Activated CD8-positive, alpha-beta T cell treated with anti-CD3 and anti-CD28 coated beads, Interleukin-2, amount 10 ng/mL, durations not matched to agents 7 days and 5 days (primary cell): Measurements from ENCODE around the gene OR51A7. TPM values are rescaled to one million over a fixed set of nuclear protein-coding genes. Genes with fewer than 3 reads are reported as not detected.
"Not testable (repeated sequence)": the region's sequence is repeated elsewhere in the genome, so short reads cannot be mapped to it uniquely, and the experiment has no call there.

Source experiments
- ATAC-seq: fragments of 150-1000 bp; cut with Tn5 transposase; one replicate; pipeline ENCODE4 v1.10.0; 2021; ENCODE audit warnings: moderate library complexity
- CTCF ChIA-PET: fragments of 350-600 bp; sonication (Branson Sonifier 250); formaldehyde crosslinking; loops from one replicate; lab custom pipeline; 2021; ENCODE audit warnings: antibody characterized with exemption; lab: Charles Lee
- POLR2A ChIA-PET: fragments of 350-600 bp; sonication (Branson Sonifier 250); formaldehyde crosslinking; loops from one replicate; lab custom pipeline; 2021; ENCODE audit warnings: antibody characterized with exemption; lab: Charles Lee
- DNase-seq: peaks from one replicate; pipeline ENCODE4 v3.0.0-alpha.2; 2020
- H3K27ac Mint-ChIP-seq: one replicate; pipeline ENCODE4 v1.8.0; 2021; ENCODE audit warnings: mild to moderate bottlenecking, mixed read lengths
- H3K27me3 Mint-ChIP-seq: one replicate; pipeline ENCODE4 v1.8.0; 2021; ENCODE audit warnings: low read depth, mixed read lengths
- H3K36me3 Mint-ChIP-seq: one replicate; pipeline ENCODE4 v1.8.0; 2021; ENCODE audit warnings: low read depth, mixed read lengths
- H3K4me1 Mint-ChIP-seq: one replicate; pipeline ENCODE4 v1.8.0; 2021; ENCODE audit warnings: low read depth, mixed read lengths
- H3K4me3 Mint-ChIP-seq: one replicate; pipeline ENCODE4 v1.8.0; 2021; ENCODE audit warnings: mild to moderate bottlenecking, mixed read lengths
- H3K9me3 Mint-ChIP-seq: one replicate; pipeline ENCODE4 v1.8.0; 2022; ENCODE audit warnings: mixed read lengths; ENCODE audit not compliant: insufficient read depth
- total RNA-seq, 2 experiments: library from RNA; stranded (reverse); gene quantifications; one replicate each; pipeline ENCODE4 v1.2.3, GENCODE V29; 2021

OR51A7 gene, protein sequence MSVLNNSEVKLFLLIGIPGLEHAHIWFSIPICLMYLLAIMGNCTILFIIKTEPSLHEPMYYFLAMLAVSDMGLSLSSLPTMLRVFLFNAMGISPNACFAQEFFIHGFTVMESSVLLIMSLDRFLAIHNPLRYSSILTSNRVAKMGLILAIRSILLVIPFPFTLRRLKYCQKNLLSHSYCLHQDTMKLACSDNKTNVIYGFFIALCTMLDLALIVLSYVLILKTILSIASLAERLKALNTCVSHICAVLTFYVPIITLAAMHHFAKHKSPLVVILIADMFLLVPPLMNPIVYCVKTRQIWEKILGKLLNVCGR
- not detected for total RNA-seq

DNA sequence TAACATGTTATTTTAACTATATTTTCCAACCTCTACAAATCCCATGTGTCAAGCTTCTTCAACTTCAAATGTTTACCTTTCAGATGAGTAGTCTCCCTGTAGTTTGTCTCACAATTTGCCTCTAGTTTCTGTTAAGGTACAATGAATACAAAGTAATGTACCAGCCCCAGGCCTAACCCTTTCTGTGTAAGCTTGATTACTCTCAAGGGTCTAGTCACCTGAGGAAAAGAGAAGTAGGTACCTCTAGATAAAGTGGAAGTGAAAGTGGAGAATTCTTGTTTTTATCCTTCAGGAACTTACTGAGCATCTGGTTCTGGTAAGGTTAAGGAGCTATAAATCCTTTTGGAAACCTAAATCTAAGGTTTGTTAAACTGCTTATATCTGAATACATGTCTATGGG, at the start of gene OR51A7:
Gene OR51A7, plus strand, starts transcription at position 300 of the 400 bp plus-strand sequence. CDS start 3,587 bp downstream, outside the sequence.
- Mint-ChIP-seq H3K27me3 (no peaks in the 10 kb centered on the region), H3K36me3 (no peaks in the 10 kb centered on the region), H3K27ac (no peak within 1 kb of the TSS), H3K4me3 (no peak within 1 kb of the TSS), H3K9me3 (no peaks in the 10 kb centered on the region), H3K4me1 (no peaks in the 10 kb centered on the region)
- no peak for DNase-seq
- CTCF ChIA-PET = no interaction called here
- POLR2A ChIA-PET = no interaction called here
- no peak for ATAC-seq

DNA sequence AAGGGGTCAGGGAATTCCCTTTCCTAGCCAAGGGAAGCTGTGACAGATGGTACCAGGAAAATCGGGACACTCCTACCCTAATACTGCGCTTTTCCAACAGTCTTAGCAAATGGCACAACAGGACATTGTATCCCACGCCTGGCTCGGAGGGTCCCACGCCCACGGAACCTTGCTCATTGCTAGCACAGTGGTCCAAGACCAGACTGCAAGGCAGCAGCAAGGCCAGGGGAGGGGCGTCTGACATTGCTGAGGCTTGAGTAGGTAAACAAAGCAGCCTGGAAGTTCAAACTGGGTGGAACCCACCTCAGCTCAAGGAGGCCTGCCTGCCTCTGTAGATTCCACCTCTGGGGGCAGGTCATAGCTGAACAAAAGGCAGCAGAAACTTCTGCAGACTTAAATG, 49.3 kb upstream of the OR51A7 start:
- H3K36me3 Mint-ChIP-seq, ATAC-seq, H3K27ac Mint-ChIP-seq, CTCF ChIA-PET, H3K27me3 Mint-ChIP-seq, DNase-seq, H3K4me3 Mint-ChIP-seq, POLR2A ChIA-PET, H3K9me3 Mint-ChIP-seq, H3K4me1 Mint-ChIP-seq: not testable (repeated sequence)

DNA sequence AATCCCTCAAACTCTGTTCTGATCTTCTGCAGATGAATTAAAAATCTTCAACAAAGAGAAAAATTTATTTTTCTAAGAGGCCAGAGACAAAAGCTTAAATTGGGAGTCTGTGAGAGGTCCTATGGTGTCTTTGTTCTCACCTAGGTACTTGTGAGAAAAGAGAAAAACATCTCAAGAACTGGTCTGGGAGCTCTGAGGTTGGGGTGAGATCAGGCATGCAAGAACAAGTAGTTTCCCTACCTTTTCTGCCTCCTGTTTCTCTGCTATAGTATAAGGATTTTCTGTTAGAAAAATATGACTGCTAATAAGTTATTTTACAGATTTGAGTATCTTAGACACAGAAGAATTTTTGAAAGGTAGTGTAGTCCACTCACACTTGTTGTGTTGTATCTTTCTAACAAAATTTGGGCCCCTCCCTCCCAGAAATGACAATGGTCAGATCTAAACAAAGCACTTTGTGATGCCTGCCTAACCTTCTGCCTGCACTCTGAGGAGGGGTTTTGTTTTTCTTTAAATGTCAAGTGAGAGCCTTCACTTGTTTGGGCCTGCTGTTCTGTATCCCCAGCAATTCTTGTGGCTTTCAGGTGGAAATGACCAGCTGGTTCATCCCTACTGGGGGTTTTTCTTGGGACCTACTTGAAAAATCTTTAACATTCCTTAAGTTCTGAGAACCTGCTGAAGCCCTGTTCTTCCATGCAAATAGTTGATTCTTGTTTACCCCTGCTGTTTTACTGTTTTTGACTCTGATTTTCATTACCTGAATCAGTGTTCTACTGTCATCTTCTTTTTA, 40.9 kb upstream of the OR51A7 start:
- no peaks in the 10 kb centered on the region for H3K4me1 Mint-ChIP-seq
- ChIA-PET CTCF (no interaction called here), POLR2A (no interaction called here)
- no peak for ATAC-seq
- H3K36me3 Mint-ChIP-seq = no peaks in the 10 kb centered on the region
- H3K27me3 Mint-ChIP-seq = no peaks in the 10 kb centered on the region
- no peaks in the 10 kb centered on the region for H3K9me3 Mint-ChIP-seq
- no peak overlapping the region for H3K4me3 Mint-ChIP-seq
- DNase-seq = no peak
- no peak overlapping the region for H3K27ac Mint-ChIP-seq

DNA sequence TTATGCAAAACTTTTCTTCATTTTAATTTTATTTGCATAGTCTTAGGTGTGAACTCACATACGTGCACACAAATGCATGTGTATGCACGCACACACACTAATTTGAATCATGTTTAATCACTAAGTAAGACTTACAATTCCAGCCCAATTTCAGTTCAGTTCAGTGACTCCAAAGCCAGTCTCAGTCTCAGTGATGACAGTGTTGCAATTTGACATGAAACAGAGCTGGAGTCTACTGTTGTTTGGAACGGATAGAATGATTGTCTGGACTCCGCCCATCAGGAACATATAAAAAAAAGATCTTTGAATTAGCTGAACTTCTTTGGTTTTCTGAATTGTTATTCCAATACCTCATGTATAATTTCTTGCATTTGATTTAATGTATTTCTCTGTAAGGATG, 39.7 kb upstream of the OR51A7 start:
- ATAC-seq = no peak
- H3K36me3 Mint-ChIP-seq = no peaks in the 10 kb centered on the region
- ChIA-PET CTCF (no interaction called here), POLR2A (no interaction called here)
- DNase-seq = no peak
- H3K27ac Mint-ChIP-seq = no peak overlapping the region
- no peak overlapping the region for H3K4me3 Mint-ChIP-seq
- H3K9me3 Mint-ChIP-seq = no peaks in the 10 kb centered on the region
- H3K4me1 Mint-ChIP-seq = no peaks in the 10 kb centered on the region
- no peaks in the 10 kb centered on the region for H3K27me3 Mint-ChIP-seq

DNA sequence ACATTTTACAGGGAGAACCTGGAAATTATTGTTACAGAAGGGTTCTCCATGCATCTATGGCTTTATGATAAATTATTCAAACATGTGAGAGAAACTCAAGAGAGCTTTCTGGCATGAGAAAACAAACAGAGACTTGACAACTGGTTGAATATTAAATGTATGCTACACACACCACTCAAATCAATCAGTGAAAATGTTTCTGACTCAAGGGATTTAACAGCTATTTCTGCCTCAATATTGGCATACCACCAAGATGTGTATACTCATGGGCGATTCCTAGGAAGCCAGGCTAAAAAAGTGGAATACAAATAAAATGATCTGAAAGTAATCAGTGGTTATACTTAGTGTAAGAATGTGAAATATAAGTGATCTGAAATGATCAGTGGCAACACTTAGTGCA, 37.7 kb upstream of the OR51A7 start:
- Mint-ChIP-seq H3K4me3 (no peak overlapping the region), H3K36me3 (no peaks in the 10 kb centered on the region), H3K9me3 (no peaks in the 10 kb centered on the region), H3K27ac (no peak overlapping the region), H3K27me3 (no peaks in the 10 kb centered on the region), H3K4me1 (no peaks in the 10 kb centered on the region)
- CTCF ChIA-PET = no interaction called here
- POLR2A ChIA-PET = no interaction called here
- ATAC-seq (no peak), DNase-seq (no peak)

DNA sequence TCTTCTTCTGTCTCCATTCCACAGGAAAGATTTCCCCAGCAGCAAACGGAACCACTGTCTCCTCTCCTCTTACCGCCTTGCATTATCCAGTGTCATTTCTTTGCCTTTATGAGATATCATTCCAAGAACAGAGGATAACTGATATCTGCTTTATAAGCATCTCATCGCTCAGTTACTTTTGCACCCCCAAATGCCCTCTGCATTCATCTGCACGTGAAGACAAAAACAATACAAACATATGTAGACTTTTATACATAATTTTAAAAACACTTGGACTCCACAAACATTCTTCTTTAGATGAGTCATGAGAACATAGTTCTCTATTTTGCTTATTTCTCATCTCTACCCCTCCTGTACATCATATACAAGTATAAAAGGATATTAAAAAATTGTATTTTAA, 22.4 kb upstream of the OR51A7 start:
- ATAC-seq (no peak), DNase-seq (no peak)
- Mint-ChIP-seq H3K4me3 (no peak overlapping the region), H3K27me3 (no peaks in the 10 kb centered on the region), H3K9me3 (no peaks in the 10 kb centered on the region), H3K4me1 (no peaks in the 10 kb centered on the region), H3K27ac (no peak overlapping the region), H3K36me3 (no peaks in the 10 kb centered on the region)
- ChIA-PET POLR2A (no interaction called here), CTCF (no interaction called here)

DNA sequence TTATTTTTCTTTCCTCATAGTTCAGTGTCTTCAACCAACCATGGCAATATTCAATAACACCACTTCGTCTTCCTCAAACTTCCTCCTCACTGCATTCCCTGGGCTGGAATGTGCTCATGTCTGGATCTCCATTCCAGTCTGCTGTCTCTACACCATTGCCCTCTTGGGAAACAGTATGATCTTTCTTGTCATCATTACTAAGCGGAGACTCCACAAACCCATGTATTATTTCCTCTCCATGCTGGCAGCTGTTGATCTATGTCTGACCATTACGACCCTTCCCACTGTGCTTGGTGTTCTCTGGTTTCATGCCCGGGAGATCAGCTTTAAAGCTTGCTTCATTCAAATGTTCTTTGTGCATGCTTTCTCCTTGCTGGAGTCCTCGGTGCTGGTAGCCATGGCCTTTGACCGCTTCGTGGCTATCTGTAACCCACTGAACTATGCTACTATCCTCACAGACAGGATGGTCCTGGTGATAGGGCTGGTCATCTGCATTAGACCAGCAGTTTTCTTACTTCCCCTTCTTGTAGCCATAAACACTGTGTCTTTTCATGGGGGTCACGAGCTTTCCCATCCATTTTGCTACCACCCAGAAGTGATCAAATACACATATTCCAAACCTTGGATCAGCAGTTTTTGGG, 21.6 kb upstream of the OR51A7 start, which contains the start of gene OR51T1:
Gene OR51T1, plus strand, starts transcription at position 41 of the 641 bp plus-strand sequence. Its CDS starts 0 bp downstream, at position 41.
- Mint-ChIP-seq H3K36me3 (no peaks in the 10 kb centered on the region), H3K4me3 (no peak within 1 kb of the TSS), H3K27ac (no peak within 1 kb of the TSS), H3K27me3 (no peaks in the 10 kb centered on the region), H3K4me1 (no peaks in the 10 kb centered on the region), H3K9me3 (no peaks in the 10 kb centered on the region)
- POLR2A ChIA-PET = no interaction called here
- DNase-seq (no peak), ATAC-seq (no peak)
- CTCF ChIA-PET = no interaction called here

DNA sequence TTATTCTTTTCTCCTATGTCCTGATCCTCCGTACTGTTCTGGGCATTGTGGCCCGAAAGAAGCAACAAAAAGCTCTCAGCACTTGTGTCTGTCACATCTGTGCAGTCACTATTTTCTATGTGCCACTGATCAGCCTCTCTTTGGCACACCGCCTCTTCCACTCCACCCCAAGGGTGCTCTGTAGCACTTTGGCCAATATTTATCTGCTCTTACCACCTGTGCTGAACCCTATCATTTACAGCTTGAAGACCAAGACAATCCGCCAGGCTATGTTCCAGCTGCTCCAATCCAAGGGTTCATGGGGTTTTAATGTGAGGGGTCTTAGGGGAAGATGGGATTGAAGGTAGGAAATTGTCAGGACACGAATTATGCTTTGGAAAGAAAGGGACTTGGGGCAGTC, 21.0 kb upstream of the OR51A7 start:
- DNase-seq (no peak), ATAC-seq (no peak)
- no peak overlapping the region for H3K4me3 Mint-ChIP-seq
- no peaks in the 10 kb centered on the region for H3K36me3 Mint-ChIP-seq
- H3K4me1 Mint-ChIP-seq = no peaks in the 10 kb centered on the region
- H3K27me3 Mint-ChIP-seq = no peaks in the 10 kb centered on the region
- ChIA-PET POLR2A (no interaction called here), CTCF (no interaction called here)
- H3K27ac Mint-ChIP-seq = no peak overlapping the region
- H3K9me3 Mint-ChIP-seq = no peaks in the 10 kb centered on the region

DNA sequence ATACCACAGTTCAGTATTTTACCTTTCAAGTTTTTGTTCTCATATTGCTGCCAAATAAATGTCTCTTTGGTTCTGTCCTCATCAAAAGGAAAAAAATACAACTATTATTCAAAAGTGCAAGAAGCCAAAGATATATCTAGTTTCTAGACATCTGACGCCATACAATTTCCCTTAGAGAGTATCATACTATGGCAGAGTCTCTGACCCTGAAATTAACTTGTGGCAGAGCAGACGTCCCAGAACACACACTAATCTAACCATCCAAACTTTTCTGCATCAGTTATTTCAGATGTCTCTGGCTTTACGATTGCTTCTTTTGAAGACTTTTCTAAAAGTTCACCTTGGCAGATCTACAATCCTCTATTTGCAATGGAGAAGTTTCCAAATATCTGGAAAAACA, 19.2 kb upstream of the OR51A7 start:
- ChIA-PET CTCF (no interaction called here), POLR2A (no interaction called here)
- ATAC-seq = no peak
- Mint-ChIP-seq H3K9me3 (no peaks in the 10 kb centered on the region), H3K27me3 (no peaks in the 10 kb centered on the region), H3K36me3 (no peaks in the 10 kb centered on the region), H3K27ac (no peak overlapping the region), H3K4me1 (no peaks in the 10 kb centered on the region), H3K4me3 (no peak overlapping the region)
- no peak for DNase-seq

DNA sequence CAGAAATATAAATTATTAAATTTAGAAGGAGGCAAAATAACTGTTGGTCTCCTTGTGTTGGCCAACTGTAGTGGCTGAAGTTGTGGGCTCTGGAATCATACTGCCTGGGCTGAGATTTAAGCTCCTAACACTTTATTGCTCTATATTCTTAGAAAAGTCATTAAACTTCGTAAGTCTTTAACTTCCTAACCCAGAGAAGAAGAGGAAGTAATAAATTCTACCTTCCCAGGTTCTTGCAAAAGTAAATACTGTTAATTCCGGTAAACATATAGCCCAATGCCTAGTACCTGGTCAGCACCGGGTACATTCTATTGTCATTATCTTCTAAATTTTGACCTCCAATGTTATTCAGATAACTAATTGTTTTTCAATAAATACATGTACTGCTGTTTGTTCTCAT, 17.4 kb upstream of the OR51A7 start:
- H3K27ac Mint-ChIP-seq = no peak overlapping the region
- ChIA-PET POLR2A (no interaction called here), CTCF (no interaction called here)
- no peaks in the 10 kb centered on the region for H3K4me1 Mint-ChIP-seq
- no peaks in the 10 kb centered on the region for H3K27me3 Mint-ChIP-seq
- ATAC-seq = no peak
- H3K36me3 Mint-ChIP-seq = no peaks in the 10 kb centered on the region
- H3K9me3 Mint-ChIP-seq = no peaks in the 10 kb centered on the region
- no peak for DNase-seq
- H3K4me3 Mint-ChIP-seq = no peak overlapping the region

DNA sequence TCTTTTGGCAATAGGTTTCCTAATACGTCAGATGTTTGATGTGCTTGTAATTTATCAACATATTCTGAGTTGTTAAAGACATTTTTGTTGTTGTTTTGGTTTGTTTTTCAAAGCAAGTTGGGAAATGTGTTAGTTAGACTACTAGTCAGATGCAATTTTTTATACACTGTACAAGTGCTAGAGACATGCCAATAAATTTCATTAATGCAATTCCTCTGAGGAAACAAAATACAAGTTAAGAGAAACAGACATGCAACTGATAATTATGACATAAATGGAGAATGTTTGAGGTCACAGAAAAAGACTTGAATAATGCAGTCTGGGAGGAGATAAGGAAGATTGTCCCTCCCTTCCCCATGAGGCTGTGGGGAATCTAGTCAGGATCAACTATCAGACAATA, 16.0 kb upstream of the OR51A7 start:
- DNase-seq (no peak), ATAC-seq (no peak)
- Mint-ChIP-seq H3K27ac (no peak overlapping the region), H3K9me3 (no peaks in the 10 kb centered on the region), H3K4me1 (no peaks in the 10 kb centered on the region), H3K27me3 (no peaks in the 10 kb centered on the region), H3K36me3 (no peaks in the 10 kb centered on the region), H3K4me3 (no peak overlapping the region)
- POLR2A ChIA-PET = no interaction called here
- CTCF ChIA-PET = no interaction called here

DNA sequence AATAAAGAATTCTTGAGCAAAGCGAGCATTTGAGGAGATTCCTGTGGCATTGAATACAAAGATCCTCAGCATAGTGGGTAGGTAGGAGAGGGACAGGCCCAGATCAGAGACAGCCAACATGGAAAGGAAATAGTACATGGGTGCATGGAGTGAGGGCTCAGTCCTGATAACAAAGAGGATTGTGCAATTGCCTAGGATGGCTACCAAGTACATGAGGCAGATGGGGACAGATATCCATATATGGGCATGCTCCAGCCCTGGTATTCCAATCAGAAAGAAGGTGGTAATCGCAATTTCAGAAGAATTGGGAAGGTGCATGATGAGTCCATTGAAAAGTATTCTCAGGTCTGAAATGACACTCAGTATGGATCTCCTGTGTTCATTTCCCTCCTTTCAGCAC, 13.3 kb upstream of the OR51A7 start:
- no peaks in the 10 kb centered on the region for H3K27me3 Mint-ChIP-seq
- H3K4me1 Mint-ChIP-seq = no peaks in the 10 kb centered on the region
- H3K36me3 Mint-ChIP-seq = no peaks in the 10 kb centered on the region
- ATAC-seq (no peak), DNase-seq (no peak)
- ChIA-PET CTCF (no interaction called here), POLR2A (no interaction called here)
- H3K27ac Mint-ChIP-seq = no peak overlapping the region
- H3K9me3 Mint-ChIP-seq = no peaks in the 10 kb centered on the region
- H3K4me3 Mint-ChIP-seq = no peak overlapping the region
